ENCODE results near the gene COMMD8. TPM values are rescaled to one million over a fixed set of nuclear protein-coding genes. Genes with fewer than 3 reads are reported as not detected.

Gene COMMD8
- total RNA-seq, 1 experiment from 2014 or later, result 21.1 TPM

GRCh38 chr4:47469951-47470350, 6.4 kb upstream of the COMMD8 start:
- no TSS peak for BruUV-seq (replicated peaks)
- no peaks in the 10 kb centered on the region for H3K9me3 Mint-ChIP-seq (ENCODE audit: unreplicated experiment)
- POLR2A ChIA-PET, result no interaction called here
- intact Hi-C loops (cut with micrococcal nuclease), result no loop called here
- no peaks in the 10 kb centered on the region for H3K4me1 Mint-ChIP-seq (ENCODE audit: insufficient read depth, unreplicated experiment)
- no peak overlapping the region for H3K27ac Mint-ChIP-seq (ENCODE audit: low read depth, unreplicated experiment)
- H3K4me3 Mint-ChIP-seq (ENCODE audit: unreplicated experiment), result no peak overlapping the region
- no peaks in the 10 kb centered on the region for H3K36me3 Mint-ChIP-seq (ENCODE audit: insufficient read depth, unreplicated experiment)
- H3K27me3 Mint-ChIP-seq (ENCODE audit: insufficient read depth, unreplicated experiment), result no peaks in the 10 kb centered on the region
- CTCF ChIA-PET, result interaction anchor here (1.5 kb wide), 1 partner anchor 12 kb away, joined by 6 read pairs; no protein-coding TSS in a partner anchor
- no peak for DNase-seq (ENCODE audit: unreplicated experiment)
- no peak for TF ChIP-seq CTCF (IDR thresholded peaks at IDR 0.05; ENCODE audit: unreplicated experiment)

DNA sequence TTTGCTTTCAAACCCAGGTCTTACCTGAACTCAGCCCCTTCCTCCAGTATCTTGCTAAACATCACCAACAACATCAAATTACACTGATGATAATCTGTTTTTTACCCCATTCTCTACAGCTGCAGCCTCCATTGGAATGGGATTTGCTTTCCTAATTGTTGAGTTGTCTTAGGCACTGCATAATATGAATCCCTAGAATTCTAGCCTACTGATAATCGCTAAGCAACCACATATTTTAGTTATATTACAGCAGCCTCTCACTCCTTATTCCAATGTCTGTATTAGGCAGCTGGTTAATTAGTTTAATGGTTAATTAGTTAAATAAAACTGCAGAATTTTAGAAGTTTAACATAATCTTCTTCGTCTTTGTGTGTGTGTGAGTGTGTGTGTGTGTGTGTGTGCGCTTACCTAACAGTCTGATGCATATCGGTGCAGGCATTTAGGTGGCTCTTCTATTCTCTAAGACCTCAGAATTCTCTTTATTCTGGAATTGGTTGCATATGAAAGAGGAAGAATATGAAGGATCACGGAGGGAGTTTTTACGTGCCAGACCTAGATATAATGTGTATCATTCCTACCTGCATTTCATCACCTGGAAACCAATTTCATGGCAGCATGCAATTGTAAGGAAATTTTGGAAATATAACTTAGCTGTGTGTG, 5.3 kb upstream of the COMMD8 start:
- no peak overlapping the region for H3K27ac Mint-ChIP-seq (ENCODE audit: low read depth, unreplicated experiment)
- intact Hi-C loops (cut with micrococcal nuclease), result no loop called here
- no peaks in the 10 kb centered on the region for H3K4me1 Mint-ChIP-seq (ENCODE audit: insufficient read depth, unreplicated experiment)
- H3K4me3 Mint-ChIP-seq (ENCODE audit: unreplicated experiment), result no peak overlapping the region
- no peaks in the 10 kb centered on the region for H3K9me3 Mint-ChIP-seq (ENCODE audit: unreplicated experiment)
- no peaks in the 10 kb centered on the region for H3K27me3 Mint-ChIP-seq (ENCODE audit: insufficient read depth, unreplicated experiment)
- POLR2A ChIA-PET, result interaction anchor here (1.2 kb wide), 1 partner anchor 15 kb away, joined by 3 read pairs; no protein-coding TSS in a partner anchor
- CTCF ChIA-PET, result interaction anchor here (1.1 kb wide), 1 partner anchor 103 kb away, joined by 3 read pairs; no protein-coding TSS in a partner anchor
- DNase-seq (ENCODE audit: unreplicated experiment), result no peak
- no TSS peak for BruUV-seq (replicated peaks)
- no peak for TF ChIP-seq CTCF (IDR thresholded peaks at IDR 0.05; ENCODE audit: unreplicated experiment)
- H3K36me3 Mint-ChIP-seq (ENCODE audit: insufficient read depth, unreplicated experiment), result no peaks in the 10 kb centered on the region

- DNase-seq (ENCODE audit: unreplicated experiment), result no peak
- H3K9me3 Mint-ChIP-seq (ENCODE audit: unreplicated experiment), result no peaks in the 10 kb centered on the region
- intact Hi-C loops (cut with micrococcal nuclease), result no loop called here
- CTCF ChIA-PET, result interaction anchor here (0.6 kb wide), 2 partner anchors 65 to 72 kb away, joined by 3 read pairs; no protein-coding TSS in a partner anchor
- POLR2A ChIA-PET, result interaction anchor here (4.8 kb wide), 1 partner anchor 18 kb away, joined by 50 read pairs; the partner anchor contains the start of gene ATP10D
- no peak overlapping the region for H3K4me3 Mint-ChIP-seq (ENCODE audit: unreplicated experiment)
- BruUV-seq (replicated peaks), result no TSS peak
- H3K27me3 Mint-ChIP-seq (ENCODE audit: insufficient read depth, unreplicated experiment), result no peaks in the 10 kb centered on the region
- H3K4me1 Mint-ChIP-seq (ENCODE audit: insufficient read depth, unreplicated experiment), result peaks cover 13% of the 10 kb centered on the region
- no peak for TF ChIP-seq CTCF (IDR thresholded peaks at IDR 0.05; ENCODE audit: unreplicated experiment)
- H3K36me3 Mint-ChIP-seq (ENCODE audit: insufficient read depth, unreplicated experiment), result no peaks in the 10 kb centered on the region
- H3K27ac Mint-ChIP-seq (ENCODE audit: low read depth, unreplicated experiment), result no peak overlapping the region
These were observed 2.7 kb upstream of the COMMD8 start for GRCh38 chr4:47466056-47466785.

- intact Hi-C loops (cut with micrococcal nuclease), result no loop called here
- DNase-seq (ENCODE audit: unreplicated experiment), result no peak
- ChIA-PET POLR2A (interaction anchor here (4.8 kb wide), 1 partner anchor 19 kb away, joined by 50 read pairs; the partner anchor contains the start of gene ATP10D), CTCF (interaction anchor here (1.3 kb wide), 1 partner anchor 100 kb away, joined by 5 read pairs; no protein-coding TSS in a partner anchor)
- H3K9me3 Mint-ChIP-seq (ENCODE audit: unreplicated experiment), result no peaks in the 10 kb centered on the region
- peaks cover 18% of the 10 kb centered on the region for H3K4me1 Mint-ChIP-seq (ENCODE audit: insufficient read depth, unreplicated experiment)
- H3K4me3 Mint-ChIP-seq (ENCODE audit: unreplicated experiment), result no peak overlapping the region
- TF ChIP-seq CTCF (IDR thresholded peaks at IDR 0.05; ENCODE audit: unreplicated experiment), result no peak
- H3K36me3 Mint-ChIP-seq (ENCODE audit: insufficient read depth, unreplicated experiment), result no peaks in the 10 kb centered on the region
- no peak overlapping the region for H3K27ac Mint-ChIP-seq (ENCODE audit: low read depth, unreplicated experiment)
- no TSS peak for BruUV-seq (replicated peaks)
- no peaks in the 10 kb centered on the region for H3K27me3 Mint-ChIP-seq (ENCODE audit: insufficient read depth, unreplicated experiment)
These were observed 1.5 kb upstream of the COMMD8 start for GRCh38 chr4:47465004-47465403.

Measured in MCF 10A (cell line).